ENCODE results near the gene NSRP1. TPM values are rescaled to one million over a fixed set of nuclear protein-coding genes. Genes with fewer than 3 reads are reported as not detected.

The NSRP1 gene
- total RNA-seq, 3 donors from 2014 or later = 24.5 to 41.7 (median 24.7) TPM

GRCh38 chr17:30217746-30218245 is 101.2 kb downstream of the NSRP1 start:
- Histone ChIP-seq H3K4me3 (no peak overlapping the region), H3K4me1 (ENCODE audit: low read depth) (no peaks in the 10 kb centered on the region), H3K9me3 (no peaks in the 10 kb centered on the region), H3K36me3 (ENCODE audit: low read depth) (no peaks in the 10 kb centered on the region)
- intact Hi-C loops (cut with DNase I, micrococcal nuclease) = no loop called here
- ATAC-seq (no peak), DNase-seq (no peak)
- TF ChIP-seq CTCF (IDR thresholded peaks at IDR 0.05) = no peak

GRCh38 chr17:30218799-30219198 is 102.2 kb downstream of the NSRP1 start:
- Histone ChIP-seq H3K9me3 (no peaks in the 10 kb centered on the region), H3K4me3 (no peak overlapping the region), H3K4me1 (ENCODE audit: low read depth) (no peaks in the 10 kb centered on the region), H3K36me3 (ENCODE audit: low read depth) (no peaks in the 10 kb centered on the region)
- no peak for TF ChIP-seq CTCF (IDR thresholded peaks at IDR 0.05)
- DNase-seq (no peak), ATAC-seq (no peak)
- intact Hi-C loops (cut with DNase I, micrococcal nuclease) = no loop called here

- intact Hi-C loops (cut with DNase I, micrococcal nuclease) = no loop called here
- H3K9me3 ChIP-seq = no peaks in the 10 kb centered on the region
- DNase-seq (no peak), ATAC-seq (no peak)
- no peak overlapping the region for H3K4me3 ChIP-seq
- H3K36me3 ChIP-seq (ENCODE audit: low read depth) = no peaks in the 10 kb centered on the region
- no peaks in the 10 kb centered on the region for H3K4me1 ChIP-seq (ENCODE audit: low read depth)
- no peak for TF ChIP-seq CTCF (IDR thresholded peaks at IDR 0.05)
Measured at GRCh38 chr17:30219315-30219714, 102.7 kb downstream of the NSRP1 start.

- intact Hi-C loops (cut with DNase I, micrococcal nuclease) = no loop called here
- H3K4me3 ChIP-seq = no peak overlapping the region
Measured at GRCh38 chr17:30219833-30220232, 103.2 kb downstream of the NSRP1 start.

GRCh38 chr17:30220414-30220813 is 103.8 kb downstream of the NSRP1 start:
- intact Hi-C loops (cut with DNase I, micrococcal nuclease) = no loop called here
- Histone ChIP-seq H3K4me3 (no peak overlapping the region), H3K4me1 (ENCODE audit: low read depth) (no peaks in the 10 kb centered on the region), H3K36me3 (ENCODE audit: low read depth) (no peaks in the 10 kb centered on the region), H3K9me3 (no peaks in the 10 kb centered on the region)
- TF ChIP-seq CTCF (IDR thresholded peaks at IDR 0.05) = no peak
- no peak for DNase-seq
- no peak for ATAC-seq

More at GRCh38 chr17:30219833-30220232, 103.2 kb downstream of the NSRP1 start:
- peak; percentile 46 for ATAC-seq
- Histone ChIP-seq H3K4me1 (ENCODE audit: low read depth) (no peaks in the 10 kb centered on the region), H3K9me3 (no peaks in the 10 kb centered on the region), H3K36me3 (ENCODE audit: low read depth) (no peaks in the 10 kb centered on the region)
- no peak for DNase-seq
- no peak for TF ChIP-seq CTCF (IDR thresholded peaks at IDR 0.05)

GRCh38 chr17:30221346-30221745 is 104.7 kb downstream of the NSRP1 start:
- Histone ChIP-seq H3K36me3 (ENCODE audit: low read depth) (no peaks in the 10 kb centered on the region), H3K9me3 (no peaks in the 10 kb centered on the region), H3K4me3 (no peak overlapping the region), H3K4me1 (ENCODE audit: low read depth) (no peaks in the 10 kb centered on the region)
- DNase-seq (no peak), ATAC-seq (no peak)
- intact Hi-C loops (cut with DNase I, micrococcal nuclease) = no loop called here
- TF ChIP-seq CTCF (IDR thresholded peaks at IDR 0.05) = no peak

Data from mucosa of descending colon (tissue), 3 donors.